ENCODE results near the gene SGCD.

DNA sequence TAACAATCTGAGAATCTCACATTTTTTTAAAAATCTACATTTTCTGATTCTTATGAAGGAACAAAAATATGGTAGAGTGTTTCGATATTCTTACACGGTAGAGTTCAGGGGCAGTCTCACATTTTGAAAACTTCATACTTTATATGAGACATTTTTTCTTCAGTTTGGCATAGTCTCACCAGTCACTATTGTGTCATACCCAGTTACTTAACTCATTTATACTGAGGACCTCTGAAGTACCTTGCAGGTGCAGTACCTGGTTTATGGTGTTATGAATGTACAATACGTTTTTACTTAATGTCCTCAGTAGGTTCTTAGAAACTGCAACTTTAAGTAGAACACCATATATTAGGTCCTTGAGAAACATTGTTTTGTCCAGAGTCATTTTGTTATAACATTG, 196.6 kb downstream of the SGCD start:
- TF ChIP-seq, protein P1, sequence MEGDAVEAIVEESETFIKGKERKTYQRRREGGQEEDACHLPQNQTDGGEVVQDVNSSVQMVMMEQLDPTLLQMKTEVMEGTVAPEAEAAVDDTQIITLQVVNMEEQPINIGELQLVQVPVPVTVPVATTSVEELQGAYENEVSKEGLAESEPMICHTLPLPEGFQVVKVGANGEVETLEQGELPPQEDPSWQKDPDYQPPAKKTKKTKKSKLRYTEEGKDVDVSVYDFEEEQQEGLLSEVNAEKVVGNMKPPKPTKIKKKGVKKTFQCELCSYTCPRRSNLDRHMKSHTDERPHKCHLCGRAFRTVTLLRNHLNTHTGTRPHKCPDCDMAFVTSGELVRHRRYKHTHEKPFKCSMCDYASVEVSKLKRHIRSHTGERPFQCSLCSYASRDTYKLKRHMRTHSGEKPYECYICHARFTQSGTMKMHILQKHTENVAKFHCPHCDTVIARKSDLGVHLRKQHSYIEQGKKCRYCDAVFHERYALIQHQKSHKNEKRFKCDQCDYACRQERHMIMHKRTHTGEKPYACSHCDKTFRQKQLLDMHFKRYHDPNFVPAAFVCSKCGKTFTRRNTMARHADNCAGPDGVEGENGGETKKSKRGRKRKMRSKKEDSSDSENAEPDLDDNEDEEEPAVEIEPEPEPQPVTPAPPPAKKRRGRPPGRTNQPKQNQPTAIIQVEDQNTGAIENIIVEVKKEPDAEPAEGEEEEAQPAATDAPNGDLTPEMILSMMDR (IDR thresholded peaks at IDR 0.05; ENCODE audit: insufficient read depth, low read length) = no peak
- TF ChIP-seq GABPA (IDR thresholded peaks at IDR 0.05; ENCODE audit: low read depth) (no peak), POLR2AphosphoS5 (IDR thresholded peaks at IDR 0.05; ENCODE audit: low read depth) (no peak)
